K562 (cell line): ENCODE results near the gene SOCS3. TPM values are rescaled to one million over a fixed set of nuclear protein-coding genes. Genes with fewer than 3 reads are reported as not detected.

ENCODE experiments used
- CAMTA2 ChIP-seq: fragments of 250-450 bp; sonication (Bioruptor Pico); conservative IDR thresholded peaks from 2 replicates; pipeline ENCODE4 v1.5.1; 2022
- CBFB ChIP-seq: sonication (generic); formaldehyde crosslinking; IDR thresholded peaks from 2 replicates; pipeline ENCODE4 v1.4.0; 2020; ENCODE audit warnings: mild to moderate bottlenecking, missing genetic modification reagents
- GABPA ChIP-seq: fragments of 200-800 bp; sonication (Bioruptor generic); conservative IDR thresholded peaks from 2 replicates; pipeline ENCODE4 v1.6.1; 2016; ENCODE audit warnings: low read depth, missing genetic modification characterization, missing compliant biosample characterization
- LARP7 ChIP-seq: fragments of 450-650 bp; IDR thresholded peaks from 2 replicates; pipeline ENCODE4 v1.6.1; 2016
- MCM5 ChIP-seq: fragments of 450-650 bp; IDR thresholded peaks from 2 replicates; pipeline ENCODE4 v1.6.1; 2016; ENCODE audit warnings: low read depth
- MTA1 ChIP-seq: fragments of 450-650 bp; IDR thresholded peaks from 2 replicates; pipeline ENCODE4 v1.6.1; 2017; ENCODE audit warnings: borderline replicate concordance
- POLR3G ChIP-seq: IDR thresholded peaks from 2 replicates; pipeline ENCODE4 v1.6.1; 2011; ENCODE audit not compliant: insufficient read length, insufficient replicate concordance; ENCODE audit errors: extremely low read depth
- PYGO2 ChIP-seq: fragments of 450-650 bp; IDR thresholded peaks from 2 replicates; pipeline ENCODE4 v1.6.1; 2016; ENCODE audit warnings: mild to moderate bottlenecking, missing genetic modification characterization, moderate library complexity, missing compliant biosample characterization
- SMC3 ChIP-seq: conservative IDR thresholded peaks from 2 replicates; pipeline ENCODE4 v1.6.1; 2011; ENCODE audit warnings: low read depth, low read length, improper control_type of control experiment; ENCODE audit not compliant: insufficient read depth
- SUPT5H ChIP-seq: fragments of 450-650 bp; IDR thresholded peaks from 2 replicates; pipeline ENCODE4 v1.6.1; 2016
- ZNF140 ChIP-seq: fragments of 250-450 bp; sonication (Bioruptor Pico); IDR thresholded peaks from 2 replicates; pipeline ENCODE4 v1.8.0; 2021; ENCODE audit warnings: moderate library complexity, mild to moderate bottlenecking, inconsistent platforms
- ZNF707 ChIP-seq: fragments of 250-450 bp; sonication (Bioruptor Pico); conservative IDR thresholded peaks from 2 replicates; pipeline ENCODE4 v1.8.0; 2022; ENCODE audit warnings: inconsistent platforms, mild to moderate bottlenecking, moderate library complexity
- ZNF75A ChIP-seq: fragments of 450-650 bp; formaldehyde crosslinking; IDR thresholded peaks from 2 replicates; pipeline ENCODE4 v1.4.0; 2020; ENCODE audit warnings: mild to moderate bottlenecking
- polyA plus RNA-seq, 8 experiments: library from polyadenylated mRNA; depleted of rRNA in 4 of 8; stranded (reverse) in 5 of 8; unstranded in 3 of 8; fragments of >200 nt; fragmentation: Nextera tagmentation in 2 of 8; fragmentation: Illumina TruSeq in 1 of 8; extraction: Ambion mirVana in 2 of 8; extraction: Trizol in 1 of 8; gene quantifications; 2 replicates each; pipeline versions ENCODE4 v1.2.1 to v1.2.3, GENCODE V29; 2011 to 2014; ENCODE audit warnings: inconsistent platforms in 1 of 8, missing spikeins in 1 of 8
- total RNA-seq, 7 experiments: library from RNA; depleted of rRNA in 6 of 7; stranded (reverse); fragments of >200 nt in 6 of 7; fragmentation: Illumina TruSeq in 2 of 7; extraction: Trizol in 2 of 7; gene quantifications; 2 replicates each; pipeline versions ENCODE4 v1.2.1 to v1.2.3, GENCODE V29; 2011 to 2021; ENCODE audit warnings: low replicate concordance in 1 of 7
- TF ChIP-seq, protein P1 (sequence below): fragments of 250-450 bp; sonication (Bioruptor Pico); IDR thresholded peaks from 2 replicates; pipeline ENCODE4 v1.8.0; 2021; ENCODE audit warnings: mild to moderate bottlenecking, moderate library complexity
- TF ChIP-seq, protein P2 (sequence below), 3 experiments: IDR thresholded peaks in 2 of 3; conservative IDR thresholded peaks in 1 of 3; 2 replicates each; pipeline ENCODE4 v1.5.1; 2011 to 2012; ENCODE audit warnings: low read length in 3 of 3, mild to moderate bottlenecking in 3 of 3, control low read depth in 2 of 3, improper control_type of control experiment in 1 of 3, inconsistent platforms in 1 of 3, low read depth in 1 of 3, mixed read lengths in 1 of 3, moderate library complexity in 1 of 3; ENCODE audit not compliant: insufficient read depth in 2 of 3
- TF ChIP-seq, protein P3 (sequence below): fragments of 250-450 bp; sonication (Bioruptor Pico); IDR thresholded peaks from 2 replicates; pipeline ENCODE4 v1.5.0; 2021
- TF ChIP-seq, protein P4 (sequence below): sonication (generic); formaldehyde crosslinking; IDR thresholded peaks from 2 replicates; pipeline ENCODE4 v1.5.0; 2020; ENCODE audit warnings: missing genetic modification reagents
- TF ChIP-seq, protein P5 (sequence below): sonication (generic); formaldehyde crosslinking; IDR thresholded peaks from 2 replicates; pipeline ENCODE4 v1.8.1; 2022; ENCODE audit warnings: missing genetic modification reagents

Gene SOCS3
- total and polyA plus RNA-seq, 9 of the 15 experiments (the other 6 are each of a cell fraction or from before 2014, with no cell fraction given): 0.56 to 38.9 (median 13.7) TPM

DNA sequence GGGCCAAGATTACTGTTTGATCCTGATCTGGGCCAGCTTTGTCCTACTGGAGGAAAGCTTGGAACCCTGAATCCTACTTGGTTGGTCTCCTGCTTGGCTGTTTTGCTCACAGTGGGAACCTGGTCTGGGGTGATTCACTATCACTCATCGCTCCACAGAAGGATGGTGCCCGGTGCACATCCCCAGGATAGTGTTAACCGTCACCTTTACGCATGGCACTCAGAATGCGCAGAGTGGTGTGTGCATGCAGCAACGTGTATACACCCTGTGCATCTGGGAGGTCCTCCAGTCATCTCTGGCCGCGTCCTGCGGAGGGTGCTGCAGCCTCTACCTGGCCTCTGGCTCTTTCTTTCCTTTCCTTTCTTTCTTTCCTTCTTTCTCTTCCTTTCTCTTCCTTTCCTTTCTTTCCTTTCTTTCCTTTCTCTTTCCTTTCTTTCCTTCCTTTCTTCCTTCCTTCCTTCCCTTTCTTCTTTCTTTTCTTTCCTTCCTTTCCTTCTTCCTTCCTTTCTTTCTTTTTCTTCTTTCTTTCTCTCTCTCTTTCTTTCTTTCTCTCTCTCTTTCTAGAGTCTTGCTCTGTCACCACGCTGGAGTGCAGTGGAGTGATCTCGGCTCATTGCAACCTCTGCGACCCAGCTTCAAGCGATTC, 13.1 kb downstream of the SOCS3 start (continued):
- TF ChIP-seq, protein P1, sequence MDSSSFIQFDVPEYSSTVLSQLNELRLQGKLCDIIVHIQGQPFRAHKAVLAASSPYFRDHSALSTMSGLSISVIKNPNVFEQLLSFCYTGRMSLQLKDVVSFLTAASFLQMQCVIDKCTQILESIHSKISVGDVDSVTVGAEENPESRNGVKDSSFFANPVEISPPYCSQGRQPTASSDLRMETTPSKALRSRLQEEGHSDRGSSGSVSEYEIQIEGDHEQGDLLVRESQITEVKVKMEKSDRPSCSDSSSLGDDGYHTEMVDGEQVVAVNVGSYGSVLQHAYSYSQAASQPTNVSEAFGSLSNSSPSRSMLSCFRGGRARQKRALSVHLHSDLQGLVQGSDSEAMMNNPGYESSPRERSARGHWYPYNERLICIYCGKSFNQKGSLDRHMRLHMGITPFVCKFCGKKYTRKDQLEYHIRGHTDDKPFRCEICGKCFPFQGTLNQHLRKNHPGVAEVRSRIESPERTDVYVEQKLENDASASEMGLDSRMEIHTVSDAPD (CRISPR knock-in tag): no peak
- TF ChIP-seq, protein P2, sequence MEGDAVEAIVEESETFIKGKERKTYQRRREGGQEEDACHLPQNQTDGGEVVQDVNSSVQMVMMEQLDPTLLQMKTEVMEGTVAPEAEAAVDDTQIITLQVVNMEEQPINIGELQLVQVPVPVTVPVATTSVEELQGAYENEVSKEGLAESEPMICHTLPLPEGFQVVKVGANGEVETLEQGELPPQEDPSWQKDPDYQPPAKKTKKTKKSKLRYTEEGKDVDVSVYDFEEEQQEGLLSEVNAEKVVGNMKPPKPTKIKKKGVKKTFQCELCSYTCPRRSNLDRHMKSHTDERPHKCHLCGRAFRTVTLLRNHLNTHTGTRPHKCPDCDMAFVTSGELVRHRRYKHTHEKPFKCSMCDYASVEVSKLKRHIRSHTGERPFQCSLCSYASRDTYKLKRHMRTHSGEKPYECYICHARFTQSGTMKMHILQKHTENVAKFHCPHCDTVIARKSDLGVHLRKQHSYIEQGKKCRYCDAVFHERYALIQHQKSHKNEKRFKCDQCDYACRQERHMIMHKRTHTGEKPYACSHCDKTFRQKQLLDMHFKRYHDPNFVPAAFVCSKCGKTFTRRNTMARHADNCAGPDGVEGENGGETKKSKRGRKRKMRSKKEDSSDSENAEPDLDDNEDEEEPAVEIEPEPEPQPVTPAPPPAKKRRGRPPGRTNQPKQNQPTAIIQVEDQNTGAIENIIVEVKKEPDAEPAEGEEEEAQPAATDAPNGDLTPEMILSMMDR (IDR thresholded peaks at IDR 0.05 in 2 of 3, conservative IDR thresholded peaks at IDR 0.05 in 1 of 3; ENCODE audit: insufficient read depth in 2 of 3, low read depth in 1 of 3, low read length in 3 of 3): peak; percentile 16 to 30 (median 30); a peak in 3 of 6 replicates
- TF ChIP-seq LARP7 (0 out of 2 replicates have a peak, but pooled peaks have one; percentile 46), CBFB (CRISPR knock-in tag) (no peak), GABPA (tag) (no peak), MCM5 (no peak), MTA1 (peak; percentile 77; the same call in 1 of the 2 replicates), SMC3 (no peak), SUPT5H (no peak), ZNF140 (CRISPR knock-in tag) (no peak), POLR3G (no peak), ZNF75A (no peak), PYGO2 (tag) (no peak), CAMTA2 (CRISPR knock-in tag) (no peak), ZNF707 (CRISPR knock-in tag) (no peak)
- TF ChIP-seq, protein P3, sequence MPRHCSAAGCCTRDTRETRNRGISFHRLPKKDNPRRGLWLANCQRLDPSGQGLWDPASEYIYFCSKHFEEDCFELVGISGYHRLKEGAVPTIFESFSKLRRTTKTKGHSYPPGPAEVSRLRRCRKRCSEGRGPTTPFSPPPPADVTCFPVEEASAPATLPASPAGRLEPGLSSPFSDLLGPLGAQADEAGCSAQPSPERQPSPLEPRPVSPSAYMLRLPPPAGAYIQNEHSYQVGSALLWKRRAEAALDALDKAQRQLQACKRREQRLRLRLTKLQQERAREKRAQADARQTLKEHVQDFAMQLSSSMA: no peak
- TF ChIP-seq, protein P4, sequence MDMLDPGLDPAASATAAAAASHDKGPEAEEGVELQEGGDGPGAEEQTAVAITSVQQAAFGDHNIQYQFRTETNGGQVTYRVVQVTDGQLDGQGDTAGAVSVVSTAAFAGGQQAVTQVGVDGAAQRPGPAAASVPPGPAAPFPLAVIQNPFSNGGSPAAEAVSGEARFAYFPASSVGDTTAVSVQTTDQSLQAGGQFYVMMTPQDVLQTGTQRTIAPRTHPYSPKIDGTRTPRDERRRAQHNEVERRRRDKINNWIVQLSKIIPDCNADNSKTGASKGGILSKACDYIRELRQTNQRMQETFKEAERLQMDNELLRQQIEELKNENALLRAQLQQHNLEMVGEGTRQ: no peak
- TF ChIP-seq, protein P5, sequence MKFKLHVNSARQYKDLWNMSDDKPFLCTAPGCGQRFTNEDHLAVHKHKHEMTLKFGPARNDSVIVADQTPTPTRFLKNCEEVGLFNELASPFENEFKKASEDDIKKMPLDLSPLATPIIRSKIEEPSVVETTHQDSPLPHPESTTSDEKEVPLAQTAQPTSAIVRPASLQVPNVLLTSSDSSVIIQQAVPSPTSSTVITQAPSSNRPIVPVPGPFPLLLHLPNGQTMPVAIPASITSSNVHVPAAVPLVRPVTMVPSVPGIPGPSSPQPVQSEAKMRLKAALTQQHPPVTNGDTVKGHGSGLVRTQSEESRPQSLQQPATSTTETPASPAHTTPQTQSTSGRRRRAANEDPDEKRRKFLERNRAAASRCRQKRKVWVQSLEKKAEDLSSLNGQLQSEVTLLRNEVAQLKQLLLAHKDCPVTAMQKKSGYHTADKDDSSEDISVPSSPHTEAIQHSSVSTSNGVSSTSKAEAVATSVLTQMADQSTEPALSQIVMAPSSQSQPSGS (CRISPR knock-in tag): no peak
